ENCODE results near the gene BZW2. TPM values are rescaled to one million over a fixed set of nuclear protein-coding genes. Genes with fewer than 3 reads are reported as not detected.

Gene BZW2
- total RNA-seq, 6 donors from 2014 or later = 27.9 to 63.7 (median 31.9) TPM

- Histone ChIP-seq H3K36me3 (no peaks in the 10 kb centered on the region), H3K9me3 (no peaks in the 10 kb centered on the region), H3K4me1 (peaks cover 0 to 23% (median 4%) of the 10 kb centered on the region in 4 donors), H3K27me3 (no peaks in the 10 kb centered on the region), H3K4me3 (peak within 1 kb of the TSS; percentile 61 to 87 (median 74)), H3K27ac (peak within 1 kb of the TSS; percentile 70 to 83 (median 78))
- DNase-seq = peak; percentile 95 to 96
- TF ChIP-seq CTCF (IDR thresholded peaks at IDR 0.05) (no peak), EP300 (IDR thresholded peaks at IDR 0.05) (no peak), POLR2AphosphoS5 (IDR thresholded peaks at IDR 0.05) (peak; percentile 15 to 53), POLR2A (IDR thresholded peaks at IDR 0.05) (peak in 3 of 4 donors; percentile 57 to 91 (median 72))
- WGBS, 2 donors = 10 to 11% methylated on average over 13 to 16 of the region's 48 CpGs
- peak; percentile 92 to 95 for ATAC-seq (ENCODE audit: low FRiP score in 2 of 2)
Observed at GRCh38 chr7:16753102-16753931, 107.3 kb downstream of the BZW2 start, which contains the start of gene TSPAN13. TSS of gene TSPAN13 (plus strand) at chr7:16753755. CDS start at chr7:16753968, 213 bp downstream.

- ATAC-seq (ENCODE audit: low FRiP score in 2 of 2) (peak; percentile 31 to 60), DNase-seq (peak; percentile 44 to 88)
- H3K9me3 ChIP-seq = no peaks in the 10 kb centered on the region
- peaks cover 0 to 23% (median 4%) of the 10 kb centered on the region in 4 donors for H3K4me1 ChIP-seq
- WGBS, 2 donors = 4% methylated on average over 39 to 58 of the region's 58 CpGs
- TF ChIP-seq CTCF (IDR thresholded peaks at IDR 0.05) = no peak
- no peaks in the 10 kb centered on the region for H3K36me3 ChIP-seq
- H3K27me3 ChIP-seq = no peaks in the 10 kb centered on the region
- peak overlapping the region; percentile 70 to 83 (median 78) for H3K27ac ChIP-seq
- peak overlapping the region; percentile 61 to 87 (median 74) for H3K4me3 ChIP-seq
Observed at GRCh38 chr7:16753932-16754855, 108.2 kb downstream of the BZW2 start.

DNA sequence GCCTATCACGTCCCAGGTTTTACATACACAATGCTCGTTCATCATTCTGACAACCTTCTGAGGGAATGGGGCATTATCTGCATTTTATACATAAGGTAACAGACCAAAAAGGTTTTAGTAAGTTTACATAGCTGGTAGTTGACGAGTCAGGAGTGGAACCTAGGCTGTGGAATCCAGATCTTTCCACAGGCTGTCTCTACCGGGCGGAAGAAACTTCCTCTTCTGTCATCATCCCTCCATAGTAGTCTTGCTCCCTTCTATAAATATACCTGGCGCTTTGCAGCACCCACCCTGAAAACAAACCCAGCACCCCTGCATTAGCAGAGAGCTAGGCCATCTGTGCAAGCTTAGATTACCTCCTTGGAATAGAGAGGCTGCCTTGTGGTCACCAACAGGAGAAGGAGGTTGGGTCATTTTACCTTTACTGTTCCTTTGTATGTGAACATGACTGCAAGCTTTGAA lies 108.9 kb downstream of the BZW2 start:
- Histone ChIP-seq H3K27ac (peak overlapping the region; percentile 70 to 83 (median 78)), H3K4me1 (peaks cover 0 to 23% (median 4%) of the 10 kb centered on the region in 4 donors), H3K27me3 (no peaks in the 10 kb centered on the region), H3K36me3 (no peaks in the 10 kb centered on the region), H3K4me3 (peak overlapping the region; percentile 11 to 87 (median 70)), H3K9me3 (no peaks in the 10 kb centered on the region)
- ATAC-seq (ENCODE audit: low FRiP score in 2 of 2) = peak in 1 of 2 donors; percentile 5
- DNase-seq = no peak
- WGBS, 2 donors = 19 to 28% methylated on average over 6 of the region's 6 CpGs
- no peak for TF ChIP-seq CTCF (IDR thresholded peaks at IDR 0.05)
- TF ChIP-seq EP300 (IDR thresholded peaks at IDR 0.05) = no peak
- TF ChIP-seq POLR2AphosphoS5 (IDR thresholded peaks at IDR 0.05) = no peak
- no peak for TF ChIP-seq POLR2A (IDR thresholded peaks at IDR 0.05)

DNA sequence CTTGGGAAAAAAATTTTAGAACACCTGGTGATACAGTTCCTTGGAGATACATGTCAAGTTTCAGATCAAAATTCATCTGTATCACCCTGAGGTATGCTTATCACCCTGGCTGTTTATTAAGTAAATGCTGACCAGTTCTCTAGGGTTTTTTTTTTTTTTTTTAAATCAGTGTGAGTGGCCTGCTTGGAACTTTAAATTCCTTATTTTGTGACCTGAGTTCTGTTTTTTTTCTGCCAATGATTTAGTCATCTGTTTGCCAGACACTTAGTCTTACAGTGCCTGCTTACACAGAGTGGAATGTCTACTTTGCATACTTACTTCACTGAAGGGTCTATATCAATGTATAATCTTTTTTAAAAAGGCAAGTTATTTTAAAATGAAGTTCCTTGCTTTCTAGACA lies 109.4 kb downstream of the BZW2 start:
- no peak for DNase-seq
- ATAC-seq (ENCODE audit: low FRiP score in 2 of 2) = peak; percentile 43 to 79
- H3K4me3 ChIP-seq = peak overlapping the region in 3 of 4 donors; percentile 61 to 87 (median 80)
- H3K27me3 ChIP-seq = no peaks in the 10 kb centered on the region
- H3K36me3 ChIP-seq = no peaks in the 10 kb centered on the region
- peaks cover 0 to 23% (median 4%) of the 10 kb centered on the region in 4 donors for H3K4me1 ChIP-seq
- H3K9me3 ChIP-seq = no peaks in the 10 kb centered on the region
- TF ChIP-seq EP300 (IDR thresholded peaks at IDR 0.05) (peak in 1 of 4 donors; percentile 22), POLR2A (IDR thresholded peaks at IDR 0.05) (no peak), POLR2AphosphoS5 (IDR thresholded peaks at IDR 0.05) (no peak)
- peak overlapping the region in 3 of 4 donors; percentile 77 to 83 (median 78) for H3K27ac ChIP-seq

Other genes starting within 250 kb of the BZW2 start
- 1 to 10 TPM; 1.0 to 3.3 (median 2.4) TPM for gene CRPPA, start 224.6 kb upstream of the BZW2 start, total RNA-seq
- gene SOSTDC1, start 180.4 kb upstream of the BZW2 start, total RNA-seq = 10 to 100 TPM in 3 of 6 donors, 1 to 10 TPM in 3; 3.1 to 37.5 (median 9.4) TPM
- not detected for gene LRRC72, start 119.4 kb upstream of the BZW2 start, total RNA-seq
- gene ANKMY2, start 427 bp upstream of the BZW2 start, total RNA-seq = 10 to 100 TPM in 5 of 6 donors, 1 to 10 TPM in 1; 5.8 to 16.3 (median 12.7) TPM
- 100 to 1,000 TPM in 4 of 6 donors, 10 to 100 TPM in 2; 16.8 to 178 (median 139) TPM for gene TSPAN13, start 107.6 kb downstream of the BZW2 start, total RNA-seq
- 100 to 1,000 TPM in 1 of 6 donors, 10 to 100 TPM in 4, 1 to 10 TPM in 1; 6.3 to 126 (median 44.8) TPM for gene AGR2, start 158.8 kb downstream of the BZW2 start, total RNA-seq
- 100 to 1,000 TPM in 2 of 6 donors, 10 to 100 TPM in 4; 10.5 to 209 (median 74.6) TPM for gene AGR3, start 235.8 kb downstream of the BZW2 start, total RNA-seq

Data from upper lobe of left lung (tissue), 6 donors.